ENCODE measurements around the gene HIPK3.
"Not testable (repeated sequence)": the region's sequence is repeated elsewhere in the genome, so short reads cannot be mapped to it uniquely, and the experiment has no call there.

Gene HIPK3

DNA sequence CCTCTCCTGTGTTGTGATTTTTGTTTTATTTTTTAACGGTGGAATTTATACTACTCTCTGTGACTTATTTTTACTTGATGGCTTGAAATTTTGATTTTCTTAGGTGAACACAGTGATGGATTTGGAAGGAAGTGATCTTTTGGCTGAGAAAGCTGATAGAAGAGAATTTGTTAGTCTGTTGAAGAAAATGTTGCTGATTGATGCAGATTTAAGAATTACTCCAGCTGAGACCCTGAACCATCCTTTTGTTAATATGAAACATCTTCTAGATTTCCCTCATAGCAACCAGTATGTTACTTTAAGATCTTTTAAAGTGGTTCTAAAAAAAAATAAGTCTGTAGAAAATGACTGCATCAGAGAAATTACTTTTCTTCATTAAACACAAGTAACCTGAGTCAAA lies 82.1 kb downstream of the HIPK3 start:
- TF ChIP-seq Cebpa-rat (IDR thresholded peaks at IDR 0.05), result no peak
- H3K4me1 ChIP-seq, result peaks cover 19% of the 10 kb centered on the region
- no peak overlapping the region for H3K9ac ChIP-seq
- H4K20me1 ChIP-seq, result peaks cover 32% of the 10 kb centered on the region; the same call in 1 of the 2 replicates
- H3K4me2 ChIP-seq, result no peak overlapping the region
- no peaks in the 10 kb centered on the region for H3K27me3 ChIP-seq
- H3K27ac ChIP-seq, result no peak overlapping the region
- H3K4me3 ChIP-seq, result no peak overlapping the region
- peaks cover 61% of the 10 kb centered on the region for H3K36me3 ChIP-seq
- H3K9me3 ChIP-seq, result no peaks in the 10 kb centered on the region

DNA sequence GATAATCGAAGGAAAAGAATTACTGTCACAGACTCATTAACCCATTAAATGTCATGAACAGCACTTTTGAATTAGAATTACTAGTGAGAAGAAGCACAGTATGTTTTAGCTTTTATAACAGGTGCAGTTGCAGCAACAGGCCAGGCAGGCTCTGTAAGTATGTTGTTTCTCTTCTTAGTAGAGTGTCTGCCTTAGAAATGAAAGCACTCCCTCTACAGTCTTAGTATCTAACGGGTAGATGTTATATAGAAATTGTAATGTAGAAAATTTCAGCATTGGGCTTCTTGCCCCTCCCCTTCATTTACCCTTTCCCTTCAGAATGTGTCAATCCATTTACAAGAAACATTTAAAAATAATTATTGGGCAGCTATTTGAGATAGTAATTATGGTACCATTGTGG lies 87.4 kb downstream of the HIPK3 start:
- Histone ChIP-seq H4K20me1 (0 out of 2 replicates have a peak, but pooled peaks cover 14% of the 10 kb centered on the region), H3K27me3 (no peaks in the 10 kb centered on the region), H3K36me3 (peaks cover 76% of the 10 kb centered on the region), H3K4me1 (no peaks in the 10 kb centered on the region), H3K27ac (no peak overlapping the region), H3K4me3 (no peak overlapping the region), H3K4me2 (no peak overlapping the region), H3K9me3 (no peaks in the 10 kb centered on the region), H3K9ac (no peak overlapping the region)
- no peak for TF ChIP-seq Cebpa-rat (IDR thresholded peaks at IDR 0.05)

DNA sequence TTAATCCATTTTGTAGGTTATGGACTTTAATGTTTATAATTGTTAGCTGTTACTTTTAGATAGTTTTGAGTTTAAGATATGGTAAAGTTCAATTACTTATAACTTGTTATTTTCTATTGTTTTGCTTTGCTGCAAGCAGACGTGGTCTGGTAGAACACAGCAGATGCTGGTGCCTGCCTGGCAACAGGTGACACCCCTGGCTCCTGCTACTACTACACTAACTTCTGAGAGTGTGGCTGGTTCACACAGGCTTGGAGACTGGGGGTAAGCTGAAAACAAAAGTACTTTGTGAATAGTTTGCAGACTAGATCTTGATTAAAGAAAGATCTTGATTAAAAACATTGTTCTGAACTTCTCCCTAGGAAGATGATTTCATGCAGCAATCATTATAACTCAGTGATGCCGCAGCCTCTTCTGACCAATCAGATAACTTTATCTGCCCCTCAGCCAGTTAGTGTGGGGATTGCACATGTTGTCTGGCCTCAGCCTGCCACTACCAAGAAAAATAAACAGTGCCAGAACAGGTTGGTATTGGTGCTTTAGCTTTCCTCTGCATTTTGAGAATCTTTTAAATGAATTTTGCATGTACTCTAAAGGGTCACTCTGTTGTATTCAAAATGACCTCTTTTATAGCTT lies 90.4 kb downstream of the HIPK3 start:
- Histone ChIP-seq H3K27ac (no peak overlapping the region), H3K9me3 (no peaks in the 10 kb centered on the region), H3K4me3 (no peak overlapping the region), H3K4me1 (no peaks in the 10 kb centered on the region), H3K9ac (no peak overlapping the region), H4K20me1 (0 out of 2 replicates have a peak, but pooled peaks cover 12% of the 10 kb centered on the region), H3K27me3 (no peaks in the 10 kb centered on the region), H3K36me3 (peaks cover 77% of the 10 kb centered on the region), H3K4me2 (no peak overlapping the region)
- TF ChIP-seq Cebpa-rat (IDR thresholded peaks at IDR 0.05), result no peak

DNA sequence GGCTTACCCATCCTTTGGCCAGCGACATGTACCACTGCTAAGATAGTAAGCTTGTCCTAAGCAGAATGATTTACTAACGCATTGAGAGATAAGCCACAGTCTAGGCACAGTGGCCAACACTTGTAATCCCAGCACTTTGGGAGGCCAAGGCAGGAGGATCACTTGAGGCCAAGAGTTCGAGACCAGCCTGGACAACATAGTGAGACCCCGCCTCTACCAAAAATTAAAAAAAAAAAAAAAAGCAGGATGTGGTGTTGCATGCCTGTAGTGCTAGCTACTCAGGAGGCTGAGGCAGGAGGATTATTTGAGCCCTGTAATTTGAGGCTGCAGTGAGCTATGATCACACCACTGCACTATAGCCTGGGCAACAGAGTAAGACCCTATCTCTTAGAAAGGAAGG lies 93.1 kb downstream of the HIPK3 start:
- peaks cover 84% of the 10 kb centered on the region for H3K36me3 ChIP-seq
- H3K4me2 ChIP-seq, result no peak overlapping the region
- no peak overlapping the region for H3K9ac ChIP-seq
- H3K4me3 ChIP-seq, result no peak overlapping the region
- no peaks in the 10 kb centered on the region for H3K27me3 ChIP-seq
- no peaks in the 10 kb centered on the region for H3K4me1 ChIP-seq
- H3K27ac ChIP-seq, result no peak overlapping the region
- no peaks in the 10 kb centered on the region for H4K20me1 ChIP-seq
- H3K9me3 ChIP-seq, result no peaks in the 10 kb centered on the region
- no peak for TF ChIP-seq Cebpa-rat (IDR thresholded peaks at IDR 0.05)

DNA sequence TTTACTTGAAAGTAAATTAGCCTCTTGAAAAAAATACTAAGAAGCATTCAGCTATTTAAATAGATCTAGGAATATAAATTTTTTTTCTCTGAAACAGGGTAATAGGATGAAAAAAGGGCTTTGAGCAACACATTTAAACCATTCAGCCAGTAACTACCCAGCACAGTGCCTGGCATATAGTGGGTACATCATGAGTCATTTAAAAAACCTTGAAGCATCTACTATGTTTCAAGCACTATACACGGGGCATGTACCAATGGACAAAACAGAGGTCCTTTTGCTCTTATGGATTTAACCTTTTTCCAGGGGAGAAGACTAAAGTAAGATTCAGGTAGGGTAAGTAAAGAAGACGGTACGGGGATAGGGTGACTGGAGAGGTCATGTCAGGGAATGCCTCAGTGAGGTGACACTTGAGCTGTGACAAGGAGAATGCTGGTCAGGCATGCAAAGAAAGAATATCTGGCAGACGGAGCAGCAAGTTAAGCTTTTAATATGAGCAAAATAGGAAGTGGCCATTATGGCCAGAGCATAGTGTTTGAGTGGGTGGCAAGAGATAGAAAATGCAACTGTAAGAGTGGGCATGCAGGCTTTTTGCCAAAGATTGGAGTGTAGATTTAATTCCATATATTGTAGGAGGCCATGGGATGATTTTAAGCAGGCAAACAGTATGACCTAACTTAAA lies 101.1 kb downstream of the HIPK3 start:
- Histone ChIP-seq H3K4me2 (no peak overlapping the region), H3K4me3 (no peak overlapping the region), H3K9ac (no peak overlapping the region), H3K4me1 (no peaks in the 10 kb centered on the region), H3K36me3 (peaks cover 9% of the 10 kb centered on the region), H3K27me3 (no peaks in the 10 kb centered on the region), H3K9me3 (no peaks in the 10 kb centered on the region), H3K27ac (no peak overlapping the region), H4K20me1 (no peaks in the 10 kb centered on the region)
- no peak for TF ChIP-seq Cebpa-rat (IDR thresholded peaks at IDR 0.05)

DNA sequence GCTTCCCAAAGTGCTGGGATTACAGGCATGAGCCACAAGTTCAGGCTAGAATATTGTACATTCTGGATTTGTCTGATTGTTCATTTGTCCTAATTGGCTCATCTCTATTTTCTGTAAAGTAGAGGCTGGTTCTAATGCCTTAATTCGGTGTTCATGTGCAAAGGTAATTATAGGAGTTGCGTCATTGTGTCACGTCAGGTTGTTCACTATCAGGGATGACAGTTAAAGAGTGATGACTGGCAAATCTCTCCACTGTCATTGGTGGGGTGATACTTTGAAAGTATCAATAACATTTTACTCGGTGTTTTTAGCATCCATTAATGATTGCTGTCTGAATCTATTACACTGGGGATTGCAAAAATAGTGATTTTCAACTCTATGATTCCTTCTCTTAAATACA lies 103.5 kb downstream of the HIPK3 start:
- Histone ChIP-seq H3K9ac (no peak overlapping the region), H3K36me3 (no peaks in the 10 kb centered on the region), H3K4me2 (no peak overlapping the region), H3K9me3 (no peaks in the 10 kb centered on the region), H4K20me1 (no peaks in the 10 kb centered on the region), H3K4me1 (no peaks in the 10 kb centered on the region), H3K4me3 (no peak overlapping the region), H3K27ac (no peak overlapping the region), H3K27me3 (no peaks in the 10 kb centered on the region)
- TF ChIP-seq Cebpa-rat (IDR thresholded peaks at IDR 0.05), result no peak

DNA sequence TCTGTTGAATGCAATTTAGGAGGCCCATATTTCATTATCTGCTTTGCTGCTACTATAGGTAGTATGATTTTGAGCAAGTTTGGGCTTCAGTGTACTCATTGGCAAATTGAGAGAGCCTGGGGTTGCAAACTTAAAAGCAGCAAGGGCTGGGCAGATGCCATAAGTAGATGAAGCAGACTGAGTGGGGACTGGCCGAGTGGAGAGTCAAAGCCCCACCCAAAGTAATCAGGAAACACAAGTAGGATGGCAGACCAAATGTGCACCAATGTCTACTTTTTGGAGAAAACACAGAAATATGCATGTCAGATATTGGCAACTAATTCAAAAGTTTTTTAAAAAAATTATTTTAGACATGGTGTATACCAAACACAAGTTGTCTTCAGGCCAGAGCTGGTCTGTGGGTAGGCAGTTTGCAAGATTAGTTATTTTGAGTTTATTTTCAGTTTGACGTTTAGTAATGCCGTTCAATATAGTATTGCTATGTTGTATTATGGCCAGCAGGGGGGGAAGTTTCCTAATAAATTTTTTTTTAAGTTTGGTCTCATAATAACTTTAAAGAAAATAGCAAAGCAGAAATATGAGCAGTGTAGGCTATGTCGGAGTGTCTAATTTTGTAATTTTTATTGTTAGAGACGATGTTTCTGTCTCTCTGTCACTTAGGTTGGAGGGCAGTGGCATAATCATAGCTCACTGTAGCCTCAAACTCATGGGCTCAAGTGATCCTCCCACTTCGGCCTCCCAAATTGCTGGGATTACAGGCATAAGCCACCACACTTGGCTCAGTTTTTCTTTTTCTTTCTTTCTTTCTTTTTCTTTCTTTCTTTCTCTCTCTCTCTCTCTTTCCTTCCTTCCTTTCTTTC lies 105.1 kb downstream of the HIPK3 start:
- H3K36me3 ChIP-seq, result no peaks in the 10 kb centered on the region
- H3K9me3 ChIP-seq, result no peaks in the 10 kb centered on the region
- no peaks in the 10 kb centered on the region for H4K20me1 ChIP-seq
- H3K27ac ChIP-seq, result no peak overlapping the region
- no peaks in the 10 kb centered on the region for H3K4me1 ChIP-seq
- no peak for TF ChIP-seq Cebpa-rat (IDR thresholded peaks at IDR 0.05)
- H3K27me3 ChIP-seq, result no peaks in the 10 kb centered on the region
- no peak overlapping the region for H3K4me2 ChIP-seq
- no peak overlapping the region for H3K4me3 ChIP-seq
- no peak overlapping the region for H3K9ac ChIP-seq

DNA sequence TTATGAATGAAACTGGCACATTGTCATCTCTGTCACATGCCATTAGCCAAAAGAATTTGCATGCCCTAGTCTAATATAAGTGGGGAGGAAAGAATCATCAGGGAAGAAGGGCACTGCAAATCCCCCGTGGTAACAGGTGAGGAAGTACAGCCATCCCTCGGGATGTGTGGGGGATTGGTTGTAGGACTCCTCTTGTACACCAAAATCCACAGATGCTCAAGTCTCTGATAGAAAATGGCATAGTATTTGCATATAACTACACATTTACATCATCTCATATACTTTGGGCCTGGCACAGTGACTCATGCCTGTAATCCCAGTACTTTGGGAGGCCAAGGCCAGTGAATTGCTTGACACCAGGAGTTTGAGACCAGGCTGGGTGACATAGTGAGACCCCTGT lies 109.7 kb downstream of the HIPK3 start:
- Histone ChIP-seq H3K4me3 (no peak overlapping the region), H3K4me2 (no peak overlapping the region), H4K20me1 (no peaks in the 10 kb centered on the region), H3K27ac (no peak overlapping the region), H3K9ac (no peak overlapping the region), H3K27me3 (no peaks in the 10 kb centered on the region), H3K36me3 (no peaks in the 10 kb centered on the region), H3K9me3 (no peaks in the 10 kb centered on the region), H3K4me1 (no peaks in the 10 kb centered on the region)
- TF ChIP-seq Cebpa-rat (IDR thresholded peaks at IDR 0.05), result no peak

DNA sequence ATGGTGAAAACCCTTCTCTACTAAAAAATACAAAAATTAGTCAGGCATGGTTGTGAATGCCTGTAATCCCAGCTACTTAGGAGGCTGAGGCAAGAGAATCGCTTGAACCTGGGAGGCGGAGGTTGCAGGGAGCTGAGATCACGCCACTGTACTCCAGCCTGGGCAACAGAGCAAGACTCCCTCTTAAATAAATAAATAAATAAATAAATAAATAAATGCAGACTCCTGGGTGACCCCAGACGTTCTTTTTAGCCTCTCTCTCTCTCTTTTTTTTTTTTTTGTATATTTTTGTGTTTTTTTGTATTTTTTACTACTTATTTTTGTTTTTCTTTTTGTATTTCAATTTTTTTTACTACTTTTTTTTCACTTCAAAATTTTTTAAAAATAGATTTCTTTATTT lies 111.3 kb downstream of the HIPK3 start:
- H3K27ac ChIP-seq, H3K9ac ChIP-seq, H3K36me3 ChIP-seq, H4K20me1 ChIP-seq, H3K4me1 ChIP-seq, H3K4me2 ChIP-seq, H3K27me3 ChIP-seq, H3K9me3 ChIP-seq, H3K4me3 ChIP-seq: not testable (repeated sequence)

DNA sequence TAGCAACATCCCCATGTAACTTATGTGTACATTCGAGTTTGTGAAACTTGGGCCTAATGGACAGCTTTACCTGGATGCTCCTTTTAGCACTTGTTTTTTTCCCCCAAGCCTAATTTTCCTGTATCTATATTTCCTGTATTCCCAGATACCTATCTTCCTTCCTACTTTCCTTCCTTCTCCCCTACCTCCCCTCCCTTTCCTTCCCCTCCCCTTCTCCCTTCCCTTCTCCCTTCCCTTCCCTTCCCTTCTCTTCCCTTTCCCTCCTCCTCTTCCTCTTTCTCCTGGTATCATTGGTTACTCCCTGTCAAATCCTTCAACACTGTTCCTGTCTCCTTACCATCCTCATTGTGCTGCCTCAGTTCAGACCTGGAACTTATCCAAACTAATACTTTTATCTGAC lies 111.8 kb downstream of the HIPK3 start:
- Histone ChIP-seq H3K4me1 (no peaks in the 10 kb centered on the region), H3K9me3 (no peaks in the 10 kb centered on the region), H3K27me3 (peaks cover 8% of the 10 kb centered on the region), H3K4me3 (no peak overlapping the region), H4K20me1 (no peaks in the 10 kb centered on the region), H3K9ac (no peak overlapping the region), H3K27ac (no peak overlapping the region), H3K4me2 (no peak overlapping the region), H3K36me3 (no peaks in the 10 kb centered on the region)
- no peak for TF ChIP-seq Cebpa-rat (IDR thresholded peaks at IDR 0.05)

Measured in BLaER1 (cell line).